ENCODE results near the gene SEC16B. TPM values are rescaled to one million over a fixed set of nuclear protein-coding genes. Genes with fewer than 3 reads are reported as not detected.

SEC16B gene
- total RNA-seq, 1 donor: 3.3 TPM

- Histone ChIP-seq H3K4me2 (ENCODE audit: insufficient read depth, low read length) (no peak overlapping the region), H3K9me3 (ENCODE audit: low read depth, low read length) (no peaks in the 10 kb centered on the region), H3K4me1 (ENCODE audit: insufficient read depth, low read length) (no peaks in the 10 kb centered on the region), H4K20me1 (ENCODE audit: insufficient read depth, low read length) (no peaks in the 10 kb centered on the region), H3K27ac (ENCODE audit: low read depth, low read length) (no peak overlapping the region), H2AFZ (ENCODE audit: low read length) (no peak overlapping the region), H3K27me3 (ENCODE audit: insufficient read depth, low read length) (no peaks in the 10 kb centered on the region), H3K4me3 (ENCODE audit: insufficient read depth, low read length) (no peak overlapping the region), H3K36me3 (ENCODE audit: insufficient read depth, low read length) (peaks cover 5% of the 10 kb centered on the region), H3K79me2 (ENCODE audit: insufficient read depth, low read length) (no peaks in the 10 kb centered on the region)
- no peak for DNase-seq (ENCODE audit: insufficient read length, low spot score, missing footprints)
- TF ChIP-seq CTCF (IDR thresholded peaks at IDR 0.05; ENCODE audit: extremely low read depth, low read depth, low read length): no peak
These were observed 11.8 kb downstream of the SEC16B start for GRCh38 chr1:177958092-177958491.

GRCh38 chr1:177954076-177954475 lies 15.8 kb downstream of the SEC16B start:
- Histone ChIP-seq H3K4me3 (ENCODE audit: insufficient read depth, low read length) (no peak overlapping the region), H2AFZ (ENCODE audit: low read length) (no peak overlapping the region)
- DNase-seq (ENCODE audit: insufficient read length, low spot score, missing footprints): no peak

DNA sequence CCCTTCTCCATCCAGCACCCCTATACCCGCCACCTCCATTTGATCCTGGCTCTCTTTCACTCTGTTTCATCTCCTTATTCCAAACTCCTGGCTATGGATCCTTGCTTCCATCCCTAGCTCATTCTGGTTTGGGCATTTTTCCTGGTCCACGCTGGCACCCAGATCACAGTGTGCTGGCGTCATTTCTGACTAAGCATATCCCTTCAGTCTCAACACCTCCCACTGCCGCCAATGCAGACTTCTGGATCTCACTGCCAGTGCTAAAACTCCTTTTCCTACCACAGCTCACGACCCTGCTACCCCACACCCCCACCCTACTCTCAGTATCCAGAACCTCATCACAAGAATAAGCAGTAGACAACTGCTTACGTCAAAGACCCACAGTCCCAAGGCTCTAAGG lies 16.3 kb downstream of the SEC16B start:
- H3K4me3 ChIP-seq (ENCODE audit: insufficient read depth, low read length): no peak overlapping the region
- no peaks in the 10 kb centered on the region for H3K9me3 ChIP-seq (ENCODE audit: low read depth, low read length)
- H3K4me2 ChIP-seq (ENCODE audit: insufficient read depth, low read length): no peak overlapping the region
- H3K27me3 ChIP-seq (ENCODE audit: insufficient read depth, low read length): no peaks in the 10 kb centered on the region
- no peaks in the 10 kb centered on the region for H3K79me2 ChIP-seq (ENCODE audit: insufficient read depth, low read length)
- H4K20me1 ChIP-seq (ENCODE audit: insufficient read depth, low read length): no peaks in the 10 kb centered on the region
- peaks cover 5% of the 10 kb centered on the region for H3K36me3 ChIP-seq (ENCODE audit: insufficient read depth, low read length)
- no peak for DNase-seq (ENCODE audit: insufficient read length, low spot score, missing footprints)
- H2AFZ ChIP-seq (ENCODE audit: low read length): no peak overlapping the region
- H3K27ac ChIP-seq (ENCODE audit: low read depth, low read length): no peak overlapping the region
- H3K4me1 ChIP-seq (ENCODE audit: insufficient read depth, low read length): no peaks in the 10 kb centered on the region
- no peak for TF ChIP-seq CTCF (IDR thresholded peaks at IDR 0.05; ENCODE audit: extremely low read depth, low read depth, low read length)

More at GRCh38 chr1:177954076-177954475, 15.8 kb downstream of the SEC16B start:
- peaks cover 5% of the 10 kb centered on the region for H3K36me3 ChIP-seq (ENCODE audit: insufficient read depth, low read length)
- no peak overlapping the region for H3K27ac ChIP-seq (ENCODE audit: low read depth, low read length)
- H3K9me3 ChIP-seq (ENCODE audit: low read depth, low read length): no peaks in the 10 kb centered on the region
- H3K79me2 ChIP-seq (ENCODE audit: insufficient read depth, low read length): no peaks in the 10 kb centered on the region
- H4K20me1 ChIP-seq (ENCODE audit: insufficient read depth, low read length): no peaks in the 10 kb centered on the region
- no peak overlapping the region for H3K4me2 ChIP-seq (ENCODE audit: insufficient read depth, low read length)
- no peaks in the 10 kb centered on the region for H3K4me1 ChIP-seq (ENCODE audit: insufficient read depth, low read length)
- no peak for TF ChIP-seq CTCF (IDR thresholded peaks at IDR 0.05; ENCODE audit: extremely low read depth, low read depth, low read length)
- no peaks in the 10 kb centered on the region for H3K27me3 ChIP-seq (ENCODE audit: insufficient read depth, low read length)

- Histone ChIP-seq H3K36me3 (ENCODE audit: insufficient read depth, low read length) (peaks cover 5% of the 10 kb centered on the region), H3K4me2 (ENCODE audit: insufficient read depth, low read length) (no peak overlapping the region), H3K4me3 (ENCODE audit: insufficient read depth, low read length) (no peak overlapping the region), H3K4me1 (ENCODE audit: insufficient read depth, low read length) (no peaks in the 10 kb centered on the region), H3K79me2 (ENCODE audit: insufficient read depth, low read length) (no peaks in the 10 kb centered on the region), H3K9me3 (ENCODE audit: low read depth, low read length) (no peaks in the 10 kb centered on the region), H3K27me3 (ENCODE audit: insufficient read depth, low read length) (no peaks in the 10 kb centered on the region), H3K27ac (ENCODE audit: low read depth, low read length) (no peak overlapping the region), H2AFZ (ENCODE audit: low read length) (no peak overlapping the region), H4K20me1 (ENCODE audit: insufficient read depth, low read length) (no peaks in the 10 kb centered on the region)
- no peak for DNase-seq (ENCODE audit: insufficient read length, low spot score, missing footprints)
- TF ChIP-seq CTCF (IDR thresholded peaks at IDR 0.05; ENCODE audit: extremely low read depth, low read depth, low read length): no peak
These were observed 17.2 kb downstream of the SEC16B start for GRCh38 chr1:177952691-177953090.

Data from osteoblast (primary cell).